Activated CD4-positive, alpha-beta T cell treated with anti-CD3 and anti-CD28 coated beads for 36 hours (primary cell): ENCODE results near the gene HS3ST5. TPM values are rescaled to one million over a fixed set of nuclear protein-coding genes. Genes with fewer than 3 reads are reported as not detected.

ENCODE experiments used
- ATAC-seq: fragments of 200-7000 bp; cut with Tn5 transposase; one replicate; pipeline ENCODE4 v1.10.0; 2021; ENCODE audit warnings: mild to moderate bottlenecking, moderate library complexity
- CTCF ChIA-PET: fragments of 350-600 bp; sonication (Branson Sonifier 250); formaldehyde crosslinking; loops from one replicate; lab custom pipeline; 2021; ENCODE audit warnings: antibody characterized with exemption; lab: Charles Lee
- POLR2A ChIA-PET: fragments of 350-600 bp; sonication (Branson Sonifier 250); formaldehyde crosslinking; loops from one replicate; lab custom pipeline; 2021; ENCODE audit warnings: antibody characterized with exemption, inconsistent platforms; lab: Charles Lee
- DNase-seq: peaks from one replicate; pipeline ENCODE4 v3.0.0-alpha.2; 2020
- H3K27ac Mint-ChIP-seq: one replicate; pipeline ENCODE4 v1.8.0; 2021; ENCODE audit warnings: mixed read lengths
- H3K27me3 Mint-ChIP-seq: one replicate; pipeline ENCODE4 v1.8.0; 2021; ENCODE audit warnings: mixed read lengths
- H3K36me3 Mint-ChIP-seq: one replicate; pipeline ENCODE4 v1.8.0; 2021; ENCODE audit warnings: low read depth, mixed read lengths
- H3K4me1 Mint-ChIP-seq: one replicate; pipeline ENCODE4 v1.8.0; 2021; ENCODE audit warnings: mixed read lengths
- H3K4me3 Mint-ChIP-seq: one replicate; pipeline ENCODE4 v1.8.0; 2021; ENCODE audit warnings: mild to moderate bottlenecking, moderate library complexity, mixed read lengths
- H3K9me3 Mint-ChIP-seq: one replicate; pipeline ENCODE4 v1.8.0; 2021; ENCODE audit warnings: low read depth, mixed read lengths
- intact Hi-C, 2 experiments: fragments of 100-400 bp; cut with DNase I in 1 of 2; cut with micrococcal nuclease in 1 of 2; formaldehyde crosslinking; loops; one replicate each; pipeline versions ENCODE4 v1.14.2 to v1.15.1; 2022 to 2024; cut with DNase I, micrococcal nuclease
- total RNA-seq, 2 experiments: library from RNA; stranded (reverse); gene quantifications; one replicate each; pipeline ENCODE4 v1.2.3, GENCODE V29; 2021

Gene HS3ST5
- not detected for total RNA-seq

- Mint-ChIP-seq H3K4me1 (peaks cover 2% of the 10 kb centered on the region), H3K4me3 (no peak within 1 kb of the TSS), H3K9me3 (no peaks in the 10 kb centered on the region), H3K27me3 (peaks cover 36% of the 10 kb centered on the region), H3K36me3 (no peaks in the 10 kb centered on the region), H3K27ac (no peak within 1 kb of the TSS)
- DNase-seq (peak; percentile 23), ATAC-seq (no peak)
- POLR2A ChIA-PET, result no interaction called here
- CTCF ChIA-PET, result interaction anchor here (1.1 kb wide), 1 partner anchor 38 kb away, joined by 3 read pairs; no protein-coding TSS in a partner anchor
- intact Hi-C loops, result no loop called here
These were observed at the start of gene HS3ST5 for GRCh38 chr6:114342826-114343781. HS3ST5 (minus strand) TSS chr6:114343023; CDS start chr6:114062845, 280,178 bp downstream.

GRCh38 chr6:114390176-114390575 lies 47.4 kb upstream of the HS3ST5 start:
- no peaks in the 10 kb centered on the region for H3K9me3 Mint-ChIP-seq
- no peaks in the 10 kb centered on the region for H3K4me1 Mint-ChIP-seq
- H3K27ac Mint-ChIP-seq, result no peak overlapping the region
- intact Hi-C loops, result no loop called here
- no peak overlapping the region for H3K4me3 Mint-ChIP-seq
- DNase-seq (no peak), ATAC-seq (no peak)
- CTCF ChIA-PET, result no interaction called here
- POLR2A ChIA-PET, result no interaction called here
- H3K27me3 Mint-ChIP-seq, result no peaks in the 10 kb centered on the region
- no peaks in the 10 kb centered on the region for H3K36me3 Mint-ChIP-seq

- Mint-ChIP-seq H3K27ac (no peak overlapping the region), H3K4me3 (no peak overlapping the region), H3K9me3 (no peaks in the 10 kb centered on the region), H3K36me3 (no peaks in the 10 kb centered on the region), H3K27me3 (no peaks in the 10 kb centered on the region), H3K4me1 (no peaks in the 10 kb centered on the region)
- ATAC-seq (no peak), DNase-seq (no peak)
- CTCF ChIA-PET, result no interaction called here
- intact Hi-C loops, result no loop called here
- POLR2A ChIA-PET, result no interaction called here
These were observed 46.3 kb upstream of the HS3ST5 start for GRCh38 chr6:114389111-114389510.

- intact Hi-C loops, result no loop called here
- CTCF ChIA-PET, result no interaction called here
- Mint-ChIP-seq H3K4me1 (no peaks in the 10 kb centered on the region), H3K27ac (no peak overlapping the region), H3K9me3 (no peaks in the 10 kb centered on the region), H3K27me3 (no peaks in the 10 kb centered on the region), H3K36me3 (no peaks in the 10 kb centered on the region), H3K4me3 (no peak overlapping the region)
- ATAC-seq (no peak), DNase-seq (no peak)
- POLR2A ChIA-PET, result no interaction called here
These were observed 39.6 kb upstream of the HS3ST5 start for GRCh38 chr6:114382406-114382805.

GRCh38 chr6:114377881-114378280 lies 35.1 kb upstream of the HS3ST5 start:
- Mint-ChIP-seq H3K4me1 (no peaks in the 10 kb centered on the region), H3K36me3 (no peaks in the 10 kb centered on the region), H3K27ac (no peak overlapping the region), H3K9me3 (no peaks in the 10 kb centered on the region), H3K4me3 (no peak overlapping the region), H3K27me3 (no peaks in the 10 kb centered on the region)
- POLR2A ChIA-PET, result no interaction called here
- CTCF ChIA-PET, result no interaction called here
- intact Hi-C loops, result no loop called here
- ATAC-seq (no peak), DNase-seq (no peak)

GRCh38 chr6:114376611-114377175 lies 33.9 kb upstream of the HS3ST5 start:
- intact Hi-C loops, result no loop called here
- Mint-ChIP-seq H3K9me3 (no peaks in the 10 kb centered on the region), H3K36me3 (no peaks in the 10 kb centered on the region), H3K27ac (no peak overlapping the region), H3K4me3 (no peak overlapping the region), H3K4me1 (no peaks in the 10 kb centered on the region), H3K27me3 (no peaks in the 10 kb centered on the region)
- no peak for ATAC-seq
- CTCF ChIA-PET, result no interaction called here
- POLR2A ChIA-PET, result no interaction called here
- no peak for DNase-seq

- no peak overlapping the region for H3K4me3 Mint-ChIP-seq
- no peaks in the 10 kb centered on the region for H3K9me3 Mint-ChIP-seq
- ATAC-seq (no peak), DNase-seq (no peak)
- no peaks in the 10 kb centered on the region for H3K4me1 Mint-ChIP-seq
- ChIA-PET POLR2A (no interaction called here), CTCF (no interaction called here)
- intact Hi-C loops, result no loop called here
- H3K27me3 Mint-ChIP-seq, result no peaks in the 10 kb centered on the region
- no peaks in the 10 kb centered on the region for H3K36me3 Mint-ChIP-seq
- H3K27ac Mint-ChIP-seq, result no peak overlapping the region
These were observed 32.8 kb upstream of the HS3ST5 start for GRCh38 chr6:114375541-114376192.

- no peaks in the 10 kb centered on the region for H3K27me3 Mint-ChIP-seq
- ChIA-PET CTCF (no interaction called here), POLR2A (interaction anchor here (0.7 kb wide), 1 partner anchor 14 kb away, joined by 4 read pairs; no protein-coding TSS in a partner anchor)
- H3K36me3 Mint-ChIP-seq, result no peaks in the 10 kb centered on the region
- H3K9me3 Mint-ChIP-seq, result no peaks in the 10 kb centered on the region
- no peaks in the 10 kb centered on the region for H3K4me1 Mint-ChIP-seq
- ATAC-seq (no peak), DNase-seq (no peak)
- H3K4me3 Mint-ChIP-seq, result no peak overlapping the region
- intact Hi-C loops, result no loop called here
- no peak overlapping the region for H3K27ac Mint-ChIP-seq
These were observed 24.6 kb upstream of the HS3ST5 start for GRCh38 chr6:114367315-114367961.

GRCh38 chr6:114366899-114367298 lies 24.1 kb upstream of the HS3ST5 start:
- intact Hi-C loops, result no loop called here
- Mint-ChIP-seq H3K36me3 (no peaks in the 10 kb centered on the region), H3K27ac (no peak overlapping the region), H3K27me3 (no peaks in the 10 kb centered on the region), H3K9me3 (no peaks in the 10 kb centered on the region), H3K4me1 (no peaks in the 10 kb centered on the region), H3K4me3 (no peak overlapping the region)
- ATAC-seq, result no peak
- CTCF ChIA-PET, result no interaction called here
- no peak for DNase-seq
- POLR2A ChIA-PET, result no interaction called here

GRCh38 chr6:114364301-114364700 lies 21.5 kb upstream of the HS3ST5 start:
- Mint-ChIP-seq H3K27ac (no peak overlapping the region), H3K27me3 (no peaks in the 10 kb centered on the region), H3K9me3 (no peaks in the 10 kb centered on the region), H3K4me1 (no peaks in the 10 kb centered on the region), H3K4me3 (no peak overlapping the region), H3K36me3 (no peaks in the 10 kb centered on the region)
- DNase-seq (no peak), ATAC-seq (no peak)
- intact Hi-C loops, result no loop called here
- POLR2A ChIA-PET, result no interaction called here
- CTCF ChIA-PET, result no interaction called here

- Mint-ChIP-seq H3K27ac (no peak overlapping the region), H3K4me3 (no peak overlapping the region), H3K27me3 (no peaks in the 10 kb centered on the region), H3K4me1 (no peaks in the 10 kb centered on the region), H3K36me3 (no peaks in the 10 kb centered on the region), H3K9me3 (no peaks in the 10 kb centered on the region)
- intact Hi-C loops, result no loop called here
- ATAC-seq (no peak), DNase-seq (no peak)
- POLR2A ChIA-PET, result no interaction called here
- CTCF ChIA-PET, result no interaction called here
These were observed 20.1 kb upstream of the HS3ST5 start for GRCh38 chr6:114362957-114363356.
